Tibial artery (tissue), 4 donors: ENCODE results near the gene PARP2.

Experiments used
- DNase-seq, 2 donors: peaks; one replicate each; pipeline ENCODE4 v3.0.0-alpha.2; 2019
- H3K27ac ChIP-seq, 2 donors: fragments of 200-600 bp; sonication (generic) in 1 of 2; 1 replicate in 1 of 2; 2 replicates in 1 of 2; pipeline ENCODE4 v1.5.1; 2018 to 2019; ENCODE audit warnings: mild to moderate bottlenecking in 1 of 2
- H3K27me3 ChIP-seq, 2 donors: fragments of 200-600 bp; sonication (generic) in 1 of 2; one replicate each; pipeline versions ENCODE4 v1.5.1 to v1.6.0; 2016 to 2019
- H3K36me3 ChIP-seq, 3 donors: fragments of 200-600 bp; sonication (generic) in 2 of 3; one replicate each; pipeline ENCODE4 v1.5.1; 2016 to 2019; ENCODE audit warnings: mild to moderate bottlenecking in 2 of 3
- H3K4me1 ChIP-seq, 4 donors: fragments of 200-600 bp; sonication (generic) in 2 of 4; 1 replicate in 3 of 4; 2 replicates in 1 of 4; pipeline ENCODE4 v1.5.1; 2016 to 2019
- H3K4me3 ChIP-seq, 2 donors: fragments of 200-600 bp; sonication (generic) in 1 of 2; 1 replicate in 1 of 2; 2 replicates in 1 of 2; pipeline ENCODE4 v1.5.1; 2018 to 2019; ENCODE audit warnings: mild to moderate bottlenecking in 2 of 2
- H3K9me3 ChIP-seq, 3 donors: fragments of 200-600 bp; sonication (generic) in 1 of 3; one replicate each; pipeline ENCODE4 v1.5.1; 2016 to 2019
- CTCF ChIP-seq, 2 experiments: fragments of 200-600 bp in 1 of 2; fragments of 450-650 bp in 1 of 2; IDR thresholded peaks; one replicate each; pipeline ENCODE4 v1.5.1; 2017 to 2019; ENCODE audit warnings: antibody characterized with exemption in 2 of 2, mild to moderate bottlenecking in 1 of 2, moderate library complexity in 1 of 2
- intact Hi-C: fragments of 100-400 bp; cut with DNase I; formaldehyde crosslinking; loops from one replicate; pipeline ENCODE4 v1.15.0; 2023; ENCODE audit warnings: low total_unique reads

The PARP2 gene

GRCh38 chr14:20380681-20381080, 37.2 kb downstream of the PARP2 start:
- Histone ChIP-seq H3K36me3 (peaks cover 92 to 100% (median 100%) of the 10 kb centered on the region in 3 donors), H3K27me3 (no peaks in the 10 kb centered on the region), H3K4me3 (no peak overlapping the region), H3K4me1 (no peaks in the 10 kb centered on the region), H3K9me3 (no peaks in the 10 kb centered on the region), H3K27ac (no peak overlapping the region)
- TF ChIP-seq CTCF (IDR thresholded peaks at IDR 0.05): no peak
- DNase-seq: no peak
- intact Hi-C loops: no loop called here

- no peaks in the 10 kb centered on the region for H3K4me1 ChIP-seq
- H3K27me3 ChIP-seq: no peaks in the 10 kb centered on the region
- H3K36me3 ChIP-seq: peaks cover 98 to 100% (median 100%) of the 10 kb centered on the region in 3 donors
- H3K27ac ChIP-seq: no peak overlapping the region
- no peak overlapping the region for H3K4me3 ChIP-seq
- TF ChIP-seq CTCF (IDR thresholded peaks at IDR 0.05): no peak
- no peak for DNase-seq
- intact Hi-C loops: no loop called here
- H3K9me3 ChIP-seq: no peaks in the 10 kb centered on the region
Observed at GRCh38 chr14:20381341-20381740, 37.9 kb downstream of the PARP2 start.

GRCh38 chr14:20382526-20382925, 39.1 kb downstream of the PARP2 start:
- no peaks in the 10 kb centered on the region for H3K9me3 ChIP-seq
- no peak overlapping the region for H3K27ac ChIP-seq
- no peaks in the 10 kb centered on the region for H3K4me1 ChIP-seq
- H3K27me3 ChIP-seq: no peaks in the 10 kb centered on the region
- peaks cover 96 to 100% (median 100%) of the 10 kb centered on the region in 3 donors for H3K36me3 ChIP-seq
- intact Hi-C loops: no loop called here
- DNase-seq: no peak
- TF ChIP-seq CTCF (IDR thresholded peaks at IDR 0.05): no peak
- no peak overlapping the region for H3K4me3 ChIP-seq

- Histone ChIP-seq H3K27ac (no peak overlapping the region), H3K36me3 (peaks cover 96 to 100% (median 100%) of the 10 kb centered on the region in 3 donors), H3K4me3 (no peak overlapping the region), H3K27me3 (no peaks in the 10 kb centered on the region), H3K9me3 (no peaks in the 10 kb centered on the region), H3K4me1 (no peaks in the 10 kb centered on the region)
- intact Hi-C loops: no loop called here
- no peak for TF ChIP-seq CTCF (IDR thresholded peaks at IDR 0.05)
- DNase-seq: no peak
Observed at GRCh38 chr14:20383032-20383431, 39.6 kb downstream of the PARP2 start.

- Histone ChIP-seq H3K36me3 (peaks cover 96 to 100% (median 100%) of the 10 kb centered on the region in 3 donors), H3K27me3 (no peaks in the 10 kb centered on the region), H3K9me3 (no peaks in the 10 kb centered on the region), H3K4me3 (no peak overlapping the region), H3K27ac (no peak overlapping the region), H3K4me1 (no peaks in the 10 kb centered on the region)
- DNase-seq: no peak
- intact Hi-C loops: no loop called here
- TF ChIP-seq CTCF (IDR thresholded peaks at IDR 0.05): no peak
Observed at GRCh38 chr14:20383636-20384035, 40.2 kb downstream of the PARP2 start.

GRCh38 chr14:20384321-20384720, 40.9 kb downstream of the PARP2 start:
- TF ChIP-seq CTCF (IDR thresholded peaks at IDR 0.05): no peak
- Histone ChIP-seq H3K4me1 (no peaks in the 10 kb centered on the region), H3K4me3 (no peak overlapping the region), H3K27ac (no peak overlapping the region), H3K9me3 (no peaks in the 10 kb centered on the region), H3K36me3 (peaks cover 96 to 100% (median 100%) of the 10 kb centered on the region in 3 donors), H3K27me3 (no peaks in the 10 kb centered on the region)
- no peak for DNase-seq
- intact Hi-C loops: no loop called here
